Type B pancreatic cell (in vitro differentiated cells): ENCODE data around the gene CFAP299. TPM values are rescaled to one million over a fixed set of nuclear protein-coding genes. Genes with fewer than 3 reads are reported as not detected.
"Not testable (repeated sequence)": the region's sequence is repeated elsewhere in the genome, so short reads cannot be mapped to it uniquely, and the experiment has no call there.

Experiments used
- DNase-seq: peaks from one replicate; pipeline ENCODE4 v3.0.0; 2021; ENCODE audit warnings: mixed read lengths; ENCODE audit not compliant: unreplicated experiment; ENCODE audit errors: extremely low spot score
- H3K27ac Mint-ChIP-seq: 2 replicates; pipeline ENCODE4 v1.8.0; 2021; ENCODE audit warnings: mild to moderate bottlenecking, mixed read lengths
- H3K27me3 Mint-ChIP-seq: 2 replicates; pipeline ENCODE4 v1.8.0; 2021; ENCODE audit warnings: mixed read lengths
- H3K36me3 Mint-ChIP-seq: 2 replicates; pipeline ENCODE4 v1.8.0; 2021; ENCODE audit warnings: mixed read lengths
- H3K4me1 Mint-ChIP-seq: one replicate; pipeline ENCODE4 v1.8.0; 2021; ENCODE audit warnings: mixed read lengths; ENCODE audit not compliant: unreplicated experiment
- H3K4me3 Mint-ChIP-seq: 2 replicates; pipeline ENCODE4 v1.8.0; 2021; ENCODE audit warnings: mild to moderate bottlenecking, mixed read lengths
- H3K9me3 Mint-ChIP-seq: 2 replicates; pipeline ENCODE4 v1.8.0; 2021; ENCODE audit warnings: mixed read lengths
- CTCF ChIP-seq: fragments of 200-600 bp; sonication (generic); conservative IDR thresholded peaks from 2 replicates; pipeline ENCODE4 v1.5.0; 2021; ENCODE audit warnings: antibody characterized with exemption, mild to moderate bottlenecking
- total RNA-seq: library from RNA; stranded (reverse); gene quantifications from 2 replicates; pipeline ENCODE4 v1.2.1, GENCODE V29; 2021; ENCODE audit warnings: low replicate concordance

The CFAP299 gene
- total RNA-seq, 1 donor from 2014 or later: 1.1 TPM

DNA sequence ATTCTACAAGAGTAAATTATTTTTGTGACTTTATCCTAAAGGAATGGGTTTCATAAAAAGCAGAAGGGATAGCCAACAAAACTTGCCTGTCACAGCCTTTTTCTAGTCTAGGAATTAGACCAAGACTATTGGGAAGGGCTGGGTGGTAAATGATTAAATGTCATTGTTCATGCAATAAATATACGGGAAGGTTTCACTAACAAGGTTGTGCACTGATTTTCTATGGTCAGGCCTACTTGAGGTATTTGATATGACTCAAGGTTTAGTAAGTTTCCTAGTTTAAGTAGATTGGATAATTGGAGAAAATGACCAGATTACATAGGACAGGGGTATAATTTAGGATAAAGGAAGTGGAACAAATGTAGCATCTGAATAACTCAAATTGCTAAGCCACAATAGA, 445.9 kb downstream of the CFAP299 start:
- TF ChIP-seq CTCF: no peak
- DNase-seq: no peak
- Mint-ChIP-seq H3K4me1 (no peaks in the 10 kb centered on the region), H3K36me3 (no peaks in the 10 kb centered on the region), H3K9me3 (no peaks in the 10 kb centered on the region), H3K27me3 (peaks cover 9% of the 10 kb centered on the region), H3K4me3 (no peak overlapping the region), H3K27ac (no peak overlapping the region)

- no peak for TF ChIP-seq CTCF
- H3K9me3 Mint-ChIP-seq: no peaks in the 10 kb centered on the region
- no peak overlapping the region for H3K27ac Mint-ChIP-seq
- no peaks in the 10 kb centered on the region for H3K4me1 Mint-ChIP-seq
- H3K36me3 Mint-ChIP-seq: no peaks in the 10 kb centered on the region
- no peak overlapping the region for H3K4me3 Mint-ChIP-seq
- no peak for DNase-seq
- H3K27me3 Mint-ChIP-seq: no peaks in the 10 kb centered on the region
Measured at GRCh38 chr4:80787306-80787705, 451.8 kb downstream of the CFAP299 start.

DNA sequence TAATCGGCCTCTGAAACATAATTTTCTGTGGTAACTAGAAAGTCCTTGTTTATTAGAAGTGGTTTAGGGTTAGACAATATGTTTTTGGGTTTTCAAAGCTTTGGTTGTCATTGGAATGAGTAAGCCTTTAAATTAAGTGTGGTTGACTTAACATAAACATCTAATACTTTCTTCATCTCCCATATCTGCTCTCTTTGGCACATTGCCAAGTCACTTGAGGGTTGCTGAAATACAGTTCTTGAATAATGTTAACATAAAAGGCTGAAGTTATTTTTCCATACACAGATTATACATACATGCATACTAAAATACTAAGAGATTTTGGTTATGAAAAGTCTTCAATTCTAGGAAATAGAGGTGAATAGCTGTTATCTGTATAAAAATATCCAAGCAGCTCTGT, 453.3 kb downstream of the CFAP299 start:
- H3K4me1 Mint-ChIP-seq: no peaks in the 10 kb centered on the region
- H3K27ac Mint-ChIP-seq: no peak overlapping the region
- H3K36me3 Mint-ChIP-seq: no peaks in the 10 kb centered on the region
- no peak overlapping the region for H3K4me3 Mint-ChIP-seq
- no peak for TF ChIP-seq CTCF
- no peaks in the 10 kb centered on the region for H3K9me3 Mint-ChIP-seq
- DNase-seq: no peak
- H3K27me3 Mint-ChIP-seq: no peaks in the 10 kb centered on the region

DNA sequence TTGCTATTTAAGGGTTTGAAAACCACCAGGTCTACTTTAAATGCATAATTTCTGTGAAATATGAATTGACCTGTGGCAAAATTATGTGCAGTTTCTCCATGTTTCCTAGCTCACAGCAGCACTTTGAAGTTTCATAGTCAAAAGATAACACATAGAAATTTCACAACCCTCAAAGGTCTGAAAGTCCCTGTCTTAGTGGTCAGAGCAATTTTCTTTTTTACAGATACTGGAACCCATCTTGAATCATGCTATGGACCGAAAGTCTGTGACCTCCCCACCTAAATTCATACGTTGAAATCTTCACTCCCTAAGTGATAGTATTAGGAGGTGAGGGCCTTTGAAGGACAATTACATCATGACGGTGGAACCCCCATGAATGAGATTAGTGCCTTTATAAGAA, 454.6 kb downstream of the CFAP299 start:
- Mint-ChIP-seq H3K27ac (no peak overlapping the region), H3K27me3 (no peaks in the 10 kb centered on the region), H3K4me3 (no peak overlapping the region), H3K9me3 (no peaks in the 10 kb centered on the region), H3K36me3 (no peaks in the 10 kb centered on the region), H3K4me1 (no peaks in the 10 kb centered on the region)
- no peak for DNase-seq
- TF ChIP-seq CTCF: no peak

DNA sequence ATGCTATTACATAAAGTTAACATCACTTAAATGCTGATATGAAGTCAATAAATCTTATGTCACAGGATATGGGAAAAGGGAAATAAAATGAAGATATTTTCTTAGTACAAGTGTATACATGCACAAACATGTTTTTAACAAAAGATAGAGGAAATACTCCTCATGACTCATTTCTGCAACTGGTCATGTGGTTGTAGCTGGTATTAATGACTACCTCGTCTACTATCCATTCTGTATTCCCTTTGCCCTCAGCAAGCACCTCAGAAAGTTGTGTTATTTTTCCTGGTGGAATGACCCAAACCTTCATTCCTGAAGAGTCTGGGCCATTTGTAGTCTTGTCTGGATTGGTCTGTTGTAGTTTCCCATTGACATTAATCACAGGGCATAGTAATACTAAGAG, 458.1 kb downstream of the CFAP299 start:
- not testable (repeated sequence) for H3K4me3 Mint-ChIP-seq, H3K4me1 Mint-ChIP-seq, H3K36me3 Mint-ChIP-seq, H3K27me3 Mint-ChIP-seq, H3K27ac Mint-ChIP-seq, DNase-seq
- peaks cover 11% of the 10 kb centered on the region for H3K9me3 Mint-ChIP-seq

DNA sequence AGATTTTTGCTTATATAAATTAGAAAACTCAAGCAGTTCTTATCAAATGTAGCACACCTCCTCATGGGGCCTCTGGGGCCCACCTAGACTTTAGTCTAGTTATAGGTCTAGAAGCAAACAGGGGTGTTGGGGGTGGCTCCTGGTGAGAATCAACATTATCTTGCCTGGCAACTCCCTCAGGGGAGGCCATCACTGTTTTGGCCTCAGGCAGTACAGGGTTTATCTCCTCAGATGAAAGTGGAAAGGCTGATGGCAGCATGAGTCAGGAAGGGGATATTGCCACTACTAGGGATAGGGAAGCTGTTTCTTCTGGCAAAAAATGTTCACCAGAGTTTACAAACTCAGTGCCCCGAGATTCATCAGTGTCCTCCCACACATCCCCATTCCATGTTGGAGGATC, 462.6 kb downstream of the CFAP299 start:
- DNase-seq: no peak
- Mint-ChIP-seq H3K4me3 (no peak overlapping the region), H3K4me1 (no peaks in the 10 kb centered on the region), H3K27ac (no peak overlapping the region), H3K36me3 (no peaks in the 10 kb centered on the region), H3K27me3 (no peaks in the 10 kb centered on the region), H3K9me3 (peaks cover 12% of the 10 kb centered on the region)
- TF ChIP-seq CTCF: no peak

DNA sequence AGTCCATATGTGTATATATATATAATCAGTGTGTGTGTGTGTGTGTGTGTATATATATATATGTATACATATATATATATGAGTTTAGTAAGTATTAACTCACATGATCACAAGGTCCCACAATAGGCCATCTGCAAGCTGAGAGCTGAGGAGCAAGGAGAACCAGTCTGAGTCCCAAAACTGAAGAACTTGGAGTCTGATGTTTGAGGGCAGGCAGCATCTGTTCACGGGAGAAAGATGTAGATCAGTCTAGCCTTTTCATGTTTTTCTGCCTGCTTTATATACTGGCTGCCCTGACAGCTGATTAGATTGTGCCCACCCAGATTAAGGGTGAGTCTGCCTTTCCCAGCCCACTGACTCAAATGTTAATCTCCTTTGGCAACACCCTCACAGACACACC, 465.2 kb downstream of the CFAP299 start:
- not testable (repeated sequence) for DNase-seq, H3K4me3 Mint-ChIP-seq, H3K27me3 Mint-ChIP-seq, H3K4me1 Mint-ChIP-seq, H3K27ac Mint-ChIP-seq, H3K36me3 Mint-ChIP-seq
- peaks cover 12% of the 10 kb centered on the region for H3K9me3 Mint-ChIP-seq
